GM10847 (cell line): ENCODE data around the gene MS4A15.

Experiments
- POLR2A ChIP-seq: IDR thresholded peaks from 2 replicates; pipeline ENCODE4 v1.6.1; 2011; ENCODE audit not compliant: insufficient read length; ENCODE audit errors: extremely low read depth

The MS4A15 gene

GRCh38 chr11:60783141-60783484, 26.4 kb downstream of the MS4A15 start:
- no peak for TF ChIP-seq POLR2A

GRCh38 chr11:60783911-60784310, 27.2 kb downstream of the MS4A15 start:
- no peak for TF ChIP-seq POLR2A

- no peak for TF ChIP-seq POLR2A
Observed at GRCh38 chr11:60785136-60785535, 28.5 kb downstream of the MS4A15 start, which contains the start of gene MS4A10. Gene MS4A10, plus strand, starts transcription at chr11:60785333. Its CDS starts 5,003 bp downstream, at chr11:60790336.

- TF ChIP-seq POLR2A: no peak
Observed at GRCh38 chr11:60785806-60786361, 29.2 kb downstream of the MS4A15 start.

- no peak for TF ChIP-seq POLR2A
Observed at GRCh38 chr11:60786811-60787567, 30.3 kb downstream of the MS4A15 start.

- no peak for TF ChIP-seq POLR2A
Observed at GRCh38 chr11:60788401-60789125, 31.9 kb downstream of the MS4A15 start.

- no peak for TF ChIP-seq POLR2A
Observed at GRCh38 chr11:60790726-60791125, 34.1 kb downstream of the MS4A15 start.

- TF ChIP-seq POLR2A: no peak
Observed at GRCh38 chr11:60791153-60791933, 34.7 kb downstream of the MS4A15 start.

- TF ChIP-seq POLR2A: no peak
Observed at GRCh38 chr11:60792521-60792920, 35.9 kb downstream of the MS4A15 start.

- TF ChIP-seq POLR2A: no peak
Observed at GRCh38 chr11:60795291-60795690, 38.6 kb downstream of the MS4A15 start.

GRCh38 chr11:60797846-60798630, 41.4 kb downstream of the MS4A15 start:
- TF ChIP-seq POLR2A: no peak

- TF ChIP-seq POLR2A: no peak
Observed at GRCh38 chr11:60798631-60799030, 42.0 kb downstream of the MS4A15 start.

GRCh38 chr11:60801194-60801593, 44.5 kb downstream of the MS4A15 start:
- TF ChIP-seq POLR2A: no peak

GRCh38 chr11:60803273-60803936, 46.7 kb downstream of the MS4A15 start:
- no peak for TF ChIP-seq POLR2A

- no peak for TF ChIP-seq POLR2A
Observed at GRCh38 chr11:60809249-60809648, 52.6 kb downstream of the MS4A15 start.

GRCh38 chr11:60809691-60810090, 53.0 kb downstream of the MS4A15 start:
- no peak for TF ChIP-seq POLR2A
